Suprapubic skin (tissue), 3 donors: ENCODE results near the gene CDON.

Experiments used
- POLR2AphosphoS5 ChIP-seq, 3 donors: sonication (generic); formaldehyde crosslinking; IDR thresholded peaks; one replicate each; pipeline ENCODE4 v1.6.1; 2017; ENCODE audit warnings: antibody characterized with exemption in 3 of 3
- TF ChIP-seq, protein P1 (sequence below), 2 donors: fragments of 200-600 bp in 1 of 2; fragments of 450-650 bp in 1 of 2; sonication (generic) in 1 of 2; IDR thresholded peaks; one replicate each; pipeline ENCODE4 v1.5.1; 2016 to 2019; ENCODE audit warnings: antibody characterized with exemption in 2 of 2, mild to moderate bottlenecking in 1 of 2, moderate library complexity in 1 of 2

DNA sequence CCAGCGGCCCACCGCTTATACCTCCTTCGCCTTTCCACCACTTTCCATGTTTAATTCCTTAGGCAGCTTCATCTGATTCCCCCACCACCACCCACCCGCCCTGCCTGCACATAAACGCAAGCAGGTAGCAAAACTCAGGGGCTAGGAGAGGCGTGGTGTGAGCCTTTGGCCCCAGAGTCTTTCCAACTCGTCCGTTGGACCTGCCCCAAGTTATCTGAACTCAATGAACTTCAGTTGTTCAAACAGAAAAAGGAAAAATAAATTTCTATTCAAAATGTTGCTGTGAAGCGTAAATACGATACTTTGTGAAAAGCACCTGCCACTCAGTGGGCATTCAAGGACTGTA lies 814 bp upstream of the CDON start:
- TF ChIP-seq POLR2AphosphoS5 (IDR thresholded peaks at IDR 0.05): no peak
- TF ChIP-seq, protein P1, sequence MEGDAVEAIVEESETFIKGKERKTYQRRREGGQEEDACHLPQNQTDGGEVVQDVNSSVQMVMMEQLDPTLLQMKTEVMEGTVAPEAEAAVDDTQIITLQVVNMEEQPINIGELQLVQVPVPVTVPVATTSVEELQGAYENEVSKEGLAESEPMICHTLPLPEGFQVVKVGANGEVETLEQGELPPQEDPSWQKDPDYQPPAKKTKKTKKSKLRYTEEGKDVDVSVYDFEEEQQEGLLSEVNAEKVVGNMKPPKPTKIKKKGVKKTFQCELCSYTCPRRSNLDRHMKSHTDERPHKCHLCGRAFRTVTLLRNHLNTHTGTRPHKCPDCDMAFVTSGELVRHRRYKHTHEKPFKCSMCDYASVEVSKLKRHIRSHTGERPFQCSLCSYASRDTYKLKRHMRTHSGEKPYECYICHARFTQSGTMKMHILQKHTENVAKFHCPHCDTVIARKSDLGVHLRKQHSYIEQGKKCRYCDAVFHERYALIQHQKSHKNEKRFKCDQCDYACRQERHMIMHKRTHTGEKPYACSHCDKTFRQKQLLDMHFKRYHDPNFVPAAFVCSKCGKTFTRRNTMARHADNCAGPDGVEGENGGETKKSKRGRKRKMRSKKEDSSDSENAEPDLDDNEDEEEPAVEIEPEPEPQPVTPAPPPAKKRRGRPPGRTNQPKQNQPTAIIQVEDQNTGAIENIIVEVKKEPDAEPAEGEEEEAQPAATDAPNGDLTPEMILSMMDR (IDR thresholded peaks at IDR 0.05): no peak
